Fibroblast of skin of back (primary cell): ENCODE results near the gene TRAIP.

ENCODE experiments used
- DNase-seq: peaks from one replicate; pipeline ENCODE4 v3.0.0-alpha.2; 2013

Gene TRAIP

DNA sequence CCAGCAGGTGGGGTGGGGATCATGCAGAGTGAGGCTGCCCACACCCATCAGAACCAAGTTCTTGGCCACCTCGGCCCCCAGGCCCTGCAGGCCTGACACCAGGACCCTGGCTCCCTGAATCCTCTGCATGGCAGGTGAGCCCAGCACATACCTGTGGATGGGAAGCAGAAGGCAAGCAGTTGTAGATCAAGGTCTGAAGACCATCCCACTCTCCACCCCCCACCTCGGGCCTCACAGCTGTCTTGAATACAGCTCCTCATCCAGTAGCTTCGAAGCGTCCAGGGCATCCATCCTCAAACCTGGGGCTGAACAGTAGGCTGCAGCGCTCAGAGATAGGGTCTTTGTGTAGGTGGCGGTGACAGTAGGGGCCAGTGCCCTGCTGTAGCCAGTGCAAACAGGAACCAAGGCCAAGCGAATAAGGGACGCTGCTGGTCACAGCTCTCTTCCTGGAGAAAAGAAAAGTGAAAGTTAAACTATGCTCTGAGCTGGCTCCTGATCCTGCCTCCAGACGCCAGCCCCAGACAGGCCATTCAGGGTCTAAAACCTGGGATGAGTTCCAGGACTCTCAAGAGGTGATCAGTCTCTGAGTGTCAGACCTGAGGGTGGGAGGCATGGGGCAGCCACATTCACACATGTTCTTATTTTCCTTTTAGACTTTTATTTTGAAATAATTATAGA, 42.7 kb downstream of the TRAIP start, which contains the start of gene UBA7:
Gene UBA7 (minus strand): TSS at position 457 of the 678 bp plus-strand sequence. CDS start 166 bp downstream, at position 291.
- peak; percentile 66 for DNase-seq

GRCh38 chr3:49812916-49813496, 43.4 kb downstream of the TRAIP start:
- DNase-seq = no peak

GRCh38 chr3:49807431-49808114, 48.8 kb downstream of the TRAIP start:
- no peak for DNase-seq

GRCh38 chr3:49806850-49807249, 49.5 kb downstream of the TRAIP start:
- no peak for DNase-seq

- DNase-seq = peak; percentile 39
Measured at GRCh38 chr3:49805897-49806701, 50.3 kb downstream of the TRAIP start.

DNA sequence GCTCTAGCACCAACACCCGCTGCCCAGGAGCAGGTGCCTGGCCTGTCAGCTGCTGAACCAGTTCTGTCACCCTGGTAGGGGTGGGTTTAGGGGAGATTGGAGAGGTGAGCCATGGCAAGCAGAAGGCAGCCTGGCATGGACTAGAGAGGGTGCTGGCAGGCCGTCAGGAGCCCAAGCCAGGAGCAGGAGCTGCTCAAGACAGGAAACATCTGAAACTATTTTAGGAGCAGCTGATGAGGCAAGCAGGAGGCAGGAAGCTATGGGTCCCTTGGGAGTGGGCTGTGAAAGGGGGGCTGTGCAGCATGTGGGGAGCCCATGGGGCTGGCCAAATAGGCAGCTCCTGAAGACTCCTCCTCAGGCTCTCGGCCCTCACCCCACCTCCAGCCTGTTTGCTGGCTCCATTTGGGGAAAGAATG, 51.0 kb downstream of the TRAIP start:
- peak; percentile 93 for DNase-seq

DNA sequence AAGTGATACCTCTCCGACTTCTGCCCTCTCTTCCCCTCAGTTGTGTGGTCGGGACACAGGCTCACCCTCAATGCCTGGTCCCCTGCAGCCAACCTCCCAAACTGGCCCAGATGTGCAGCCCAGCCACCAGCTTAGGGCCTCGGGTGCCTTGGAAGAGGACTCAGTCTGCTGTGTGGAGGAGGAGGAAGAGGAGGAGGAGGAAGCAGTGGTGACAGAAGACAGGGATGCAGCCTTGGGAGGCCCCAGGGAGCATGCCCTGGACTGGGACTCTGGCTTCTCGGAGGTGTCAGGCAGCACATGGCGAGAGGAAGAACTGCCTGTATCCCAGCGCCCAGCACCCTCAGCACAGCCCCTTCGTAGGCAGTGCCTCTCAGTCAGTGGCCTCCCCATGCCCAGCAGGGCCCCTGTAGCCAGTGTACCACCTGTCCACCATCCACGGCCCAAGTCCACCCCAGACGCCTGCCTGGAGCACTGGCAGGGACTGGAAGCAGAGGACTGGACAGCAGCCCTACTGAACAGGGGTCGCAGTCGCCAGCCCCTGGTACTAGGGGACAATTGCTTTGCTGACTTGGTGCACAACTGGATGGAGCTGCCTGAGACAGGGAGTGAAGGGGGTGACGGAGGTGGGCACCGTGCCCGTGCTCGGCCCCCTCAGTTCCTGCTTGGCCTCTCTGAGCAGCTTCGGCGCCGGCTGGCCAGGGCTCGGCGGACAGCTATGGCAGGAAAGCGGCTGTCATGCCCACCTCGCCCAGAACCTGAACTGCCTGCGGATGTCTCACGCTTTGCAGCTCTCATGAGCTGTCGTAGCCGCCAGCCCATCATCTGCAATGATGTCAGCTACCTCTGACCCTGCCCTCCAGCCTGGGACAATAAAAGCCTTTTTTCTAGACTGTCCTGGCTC, 52.0 kb downstream of the TRAIP start:
- DNase-seq = no peak

DNA sequence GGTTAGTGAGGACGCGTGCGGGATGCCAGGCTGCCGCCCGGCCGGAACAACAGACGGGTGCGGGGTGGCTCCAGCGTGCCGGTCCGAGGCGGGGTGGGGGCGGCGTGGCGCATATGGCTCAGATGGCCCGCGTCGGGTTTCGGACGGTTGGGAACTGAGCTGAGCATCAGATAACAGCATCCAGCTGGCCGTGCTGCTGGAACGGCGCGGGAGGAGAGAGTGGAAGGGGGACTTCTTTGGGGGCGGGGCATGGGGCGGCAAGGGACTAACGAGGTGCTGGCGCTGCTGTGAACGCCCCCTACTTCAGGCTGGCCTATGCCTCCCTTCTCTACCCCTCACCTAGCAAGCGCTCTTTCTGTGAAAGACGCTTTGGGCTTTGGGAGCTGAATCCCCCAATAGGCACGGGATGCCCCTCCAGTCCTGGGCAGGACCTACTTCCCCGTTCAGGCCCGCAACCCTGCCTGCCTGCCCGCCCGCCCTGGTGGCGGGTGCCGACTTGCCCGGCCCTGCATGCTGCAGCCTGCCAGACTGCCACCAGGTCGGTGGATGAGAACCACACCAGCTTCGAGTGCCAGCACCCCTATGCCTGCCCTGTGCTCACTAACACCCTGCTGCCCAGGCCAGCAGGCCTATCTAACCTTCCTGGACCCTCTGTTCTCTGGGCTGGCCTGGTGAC, 52.8 kb downstream of the TRAIP start:
- DNase-seq = no peak

DNA sequence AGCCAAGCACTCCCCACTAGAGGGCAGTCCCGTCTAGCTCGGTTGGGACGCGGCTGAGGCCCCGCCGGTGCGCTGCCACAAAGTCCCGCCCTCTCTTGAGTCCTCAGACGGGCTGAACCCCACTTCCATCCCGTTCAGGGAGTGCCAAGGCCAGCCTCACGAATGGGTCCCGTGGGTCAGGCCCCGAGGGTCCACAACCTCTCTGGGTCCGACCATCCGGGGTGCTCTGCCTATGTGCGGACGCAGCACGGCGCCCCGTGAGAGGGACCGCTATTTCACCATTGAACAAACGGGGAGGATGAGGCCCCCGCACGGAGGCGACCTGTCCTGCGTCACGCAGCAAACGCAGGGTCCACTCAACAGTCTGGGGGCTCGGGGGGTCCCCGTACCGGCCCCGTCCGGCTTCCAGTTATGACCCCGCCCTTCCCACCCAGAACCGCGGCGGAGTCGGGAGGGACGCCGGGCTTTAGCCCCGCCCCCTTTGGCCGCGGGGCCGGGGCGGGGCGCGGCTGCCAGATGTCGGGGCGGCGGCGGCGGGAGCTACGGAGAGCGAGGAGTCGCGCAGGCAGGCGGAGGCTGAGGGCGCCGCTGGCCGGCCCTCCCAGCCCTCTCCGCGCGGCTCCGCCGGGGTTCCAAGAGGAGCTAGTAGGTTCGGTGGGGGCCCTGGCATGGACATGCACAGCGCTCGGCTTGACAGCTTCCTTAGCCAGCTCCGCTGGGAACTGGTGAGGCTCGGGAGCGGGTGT, 53.5 kb downstream of the TRAIP start, which contains the start of gene INKA1:
Gene INKA1 (plus strand): TSS at position 543 of the 746 bp plus-strand sequence. CDS start 132 bp downstream, at position 675.
- DNase-seq = peak; percentile 78

- no peak for DNase-seq
Measured at GRCh38 chr3:49801160-49801559, 55.2 kb downstream of the TRAIP start.

GRCh38 chr3:49799761-49800160, 56.6 kb downstream of the TRAIP start, which contains the start of gene CDHR4:
TSS of gene CDHR4 (minus strand) at chr3:49799873. CDS start at chr3:49799812, 61 bp downstream.
- peak; percentile 80 for DNase-seq

GRCh38 chr3:49799105-49799504, 57.3 kb downstream of the TRAIP start:
- no peak for DNase-seq

GRCh38 chr3:49794926-49795905, 61.1 kb downstream of the TRAIP start:
- DNase-seq = no peak

- DNase-seq = no peak
Measured at GRCh38 chr3:49794431-49794830, 61.9 kb downstream of the TRAIP start.

GRCh38 chr3:49793486-49794085, 62.8 kb downstream of the TRAIP start:
- no peak for DNase-seq

DNA sequence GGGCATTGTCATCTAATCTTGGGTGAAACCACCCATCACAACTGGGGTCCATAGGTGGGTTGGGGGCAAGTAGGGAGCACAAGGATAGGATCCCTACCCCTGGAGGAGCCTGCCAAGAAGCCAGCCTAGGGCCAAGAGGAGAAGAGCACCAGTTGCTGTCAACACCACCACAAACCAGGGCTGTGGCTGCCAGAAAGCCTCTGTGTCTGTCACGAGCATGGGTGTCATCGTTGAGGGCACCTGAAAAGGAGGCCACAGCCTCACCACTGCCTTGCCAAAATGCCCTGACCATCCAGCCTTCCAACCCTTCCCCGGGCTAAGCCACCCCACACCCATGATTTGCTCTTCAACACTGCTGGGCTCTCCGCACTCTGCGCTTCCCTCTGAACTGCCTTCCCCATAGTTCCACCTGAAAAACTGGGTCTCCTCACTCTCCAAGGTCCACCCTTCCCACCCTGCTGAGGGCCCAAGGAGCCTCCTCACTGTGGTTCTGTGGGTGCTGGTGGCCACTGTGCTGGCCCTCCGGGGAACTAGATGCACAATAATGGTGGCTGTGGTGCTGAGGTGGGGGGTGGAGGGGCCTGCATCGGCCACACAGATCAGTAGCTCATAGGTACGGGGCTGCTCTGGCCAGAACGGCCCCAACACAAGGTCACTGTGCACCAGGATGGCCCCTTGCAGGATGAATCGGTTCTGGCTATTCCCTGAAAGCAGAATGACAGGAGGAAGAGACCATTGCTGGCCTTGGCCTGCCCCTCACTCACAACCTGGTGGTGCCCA, 63.8 kb downstream of the TRAIP start:
- no peak for DNase-seq

DNA sequence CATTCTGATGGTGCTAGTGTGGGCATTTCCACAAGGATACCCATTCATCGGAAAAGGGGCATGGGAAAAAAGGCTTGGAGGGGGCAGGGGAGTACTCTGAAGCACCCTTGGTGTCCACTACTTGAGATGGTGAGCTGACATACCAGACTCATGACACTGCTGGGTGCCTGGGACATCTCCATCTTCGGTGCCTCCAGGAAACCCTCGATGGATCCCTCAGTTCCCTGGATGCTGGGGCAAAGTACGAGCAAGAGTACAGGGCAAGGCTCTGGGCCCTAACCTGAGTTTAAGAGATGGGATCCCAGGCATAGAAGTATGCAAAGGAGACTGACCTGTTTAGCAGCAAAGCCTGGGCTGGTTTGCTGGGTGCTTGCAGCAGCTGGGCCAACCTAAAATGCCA, 64.8 kb downstream of the TRAIP start:
- no peak for DNase-seq
